Measurements from ENCODE around the gene PPARG. TPM values are rescaled to one million over a fixed set of nuclear protein-coding genes. Genes with fewer than 3 reads are reported as not detected.
"Not testable (repeated sequence)": the region's sequence is repeated elsewhere in the genome, so short reads cannot be mapped to it uniquely, and the experiment has no call there.

Gene PPARG
- polyA plus RNA-seq, 1 donor (not counting 4 experiments of a cell fraction or from before 2014, with no cell fraction given) = 3.1 TPM

GRCh38 chr3:12477256-12477655, 188.4 kb downstream of the PPARG start:
- no peaks in the 10 kb centered on the region for H3K9me3 ChIP-seq (ENCODE audit: control insufficient read depth, low read depth, low read length)
- H3K9me1 ChIP-seq (ENCODE audit: control insufficient read depth, extremely low read depth, insufficient read depth, low read length) = no peaks in the 10 kb centered on the region
- H4K20me1 ChIP-seq (ENCODE audit: control insufficient read depth, extremely low read depth, insufficient read depth, low read length) = no peaks in the 10 kb centered on the region
- dilution Hi-C loops (cut with MboI; ENCODE audit: extremely low pct_ligation_motif_present, low sequenced_read_pairs) = no loop called here
- H3K9ac ChIP-seq (ENCODE audit: control insufficient read depth, extremely low read depth, insufficient read depth, low read length) = no peak overlapping the region
- H3K27me3 ChIP-seq (ENCODE audit: control insufficient read depth, extremely low read depth, insufficient read depth, low read length) = no peaks in the 10 kb centered on the region
- H3K27ac ChIP-seq (ENCODE audit: control insufficient read depth, insufficient read depth, low read length) = no peak overlapping the region
- H3K79me2 ChIP-seq (ENCODE audit: control insufficient read depth, insufficient read depth, low read length) = no peaks in the 10 kb centered on the region
- DNase-seq (ENCODE audit: low read depth, low spot score) = no peak
- no peak overlapping the region for H3K4me3 ChIP-seq (ENCODE audit: control insufficient read depth in 2 of 3, extremely low read depth in 1 of 3, insufficient read depth in 2 of 3, low read depth in 1 of 3, low read length in 3 of 3)
- no peak overlapping the region for H3K4me2 ChIP-seq (ENCODE audit: control insufficient read depth, extremely low read depth, insufficient read depth, low read depth, low read length)
- no peak for TF ChIP-seq EZH2 (IDR thresholded peaks at IDR 0.05; ENCODE audit: low read length)
- no peak for TF ChIP-seq CTCF (optimal IDR thresholded peaks at IDR 0.05 in 1 of 3, IDR thresholded peaks at IDR 0.05 in 1 of 3, conservative IDR thresholded peaks at IDR 0.05 in 1 of 3; ENCODE audit: extremely low read depth in 1 of 3, insufficient read depth in 2 of 3, low read length in 3 of 3)
- no peak for FAIRE-seq
- H3K4me1 ChIP-seq (ENCODE audit: control insufficient read depth, extremely low read depth, insufficient read depth, low read length) = no peaks in the 10 kb centered on the region
- no peak overlapping the region for H2AFZ ChIP-seq (ENCODE audit: control insufficient read depth, low read length)
- no peaks in the 10 kb centered on the region for H3K36me3 ChIP-seq (ENCODE audit: control insufficient read depth in 2 of 2, extremely low read depth in 1 of 2, insufficient read depth in 2 of 2, low read length in 2 of 2)

GRCh38 chr3:12478326-12478725, 189.5 kb downstream of the PPARG start:
- no peak overlapping the region for H3K4me2 ChIP-seq (ENCODE audit: control insufficient read depth, extremely low read depth, insufficient read depth, low read depth, low read length)
- no peak overlapping the region for H3K27ac ChIP-seq (ENCODE audit: control insufficient read depth, insufficient read depth, low read length)
- DNase-seq (ENCODE audit: low read depth, low spot score) (no peak), FAIRE-seq (no peak)
- H3K9me3 ChIP-seq (ENCODE audit: control insufficient read depth, low read depth, low read length) = no peaks in the 10 kb centered on the region
- no peaks in the 10 kb centered on the region for H3K9me1 ChIP-seq (ENCODE audit: control insufficient read depth, extremely low read depth, insufficient read depth, low read length)
- dilution Hi-C loops (cut with MboI; ENCODE audit: extremely low pct_ligation_motif_present, low sequenced_read_pairs) = no loop called here
- peaks cover 1% of the 10 kb centered on the region for H3K4me1 ChIP-seq (ENCODE audit: control insufficient read depth, extremely low read depth, insufficient read depth, low read length)
- no peak overlapping the region for H2AFZ ChIP-seq (ENCODE audit: control insufficient read depth, low read length)
- TF ChIP-seq EZH2 (IDR thresholded peaks at IDR 0.05; ENCODE audit: low read length) (no peak), CTCF (optimal IDR thresholded peaks at IDR 0.05 in 1 of 3, IDR thresholded peaks at IDR 0.05 in 1 of 3, conservative IDR thresholded peaks at IDR 0.05 in 1 of 3; ENCODE audit: extremely low read depth in 1 of 3, insufficient read depth in 2 of 3, low read length in 3 of 3) (no peak)
- no peaks in the 10 kb centered on the region for H3K36me3 ChIP-seq (ENCODE audit: control insufficient read depth in 2 of 2, extremely low read depth in 1 of 2, insufficient read depth in 2 of 2, low read length in 2 of 2)
- no peak overlapping the region for H3K4me3 ChIP-seq (ENCODE audit: control insufficient read depth in 2 of 3, extremely low read depth in 1 of 3, insufficient read depth in 2 of 3, low read depth in 1 of 3, low read length in 3 of 3)
- H3K79me2 ChIP-seq (ENCODE audit: control insufficient read depth, insufficient read depth, low read length) = no peaks in the 10 kb centered on the region
- no peak overlapping the region for H3K9ac ChIP-seq (ENCODE audit: control insufficient read depth, extremely low read depth, insufficient read depth, low read length)
- no peaks in the 10 kb centered on the region for H4K20me1 ChIP-seq (ENCODE audit: control insufficient read depth, extremely low read depth, insufficient read depth, low read length)
- no peaks in the 10 kb centered on the region for H3K27me3 ChIP-seq (ENCODE audit: control insufficient read depth, extremely low read depth, insufficient read depth, low read length)

- H3K9ac ChIP-seq (ENCODE audit: control insufficient read depth, extremely low read depth, insufficient read depth, low read length); H3K9me3 ChIP-seq (ENCODE audit: control insufficient read depth, low read depth, low read length); H3K4me1 ChIP-seq (ENCODE audit: control insufficient read depth, extremely low read depth, insufficient read depth, low read length); H3K4me2 ChIP-seq (ENCODE audit: control insufficient read depth, extremely low read depth, insufficient read depth, low read depth, low read length); FAIRE-seq; DNase-seq (ENCODE audit: low read depth, low spot score); H3K9me1 ChIP-seq (ENCODE audit: control insufficient read depth, extremely low read depth, insufficient read depth, low read length); H3K79me2 ChIP-seq (ENCODE audit: control insufficient read depth, insufficient read depth, low read length); H4K20me1 ChIP-seq (ENCODE audit: control insufficient read depth, extremely low read depth, insufficient read depth, low read length); H2AFZ ChIP-seq (ENCODE audit: control insufficient read depth, low read length); H3K4me3 ChIP-seq (ENCODE audit: control insufficient read depth in 2 of 3, extremely low read depth in 1 of 3, insufficient read depth in 2 of 3, low read depth in 1 of 3, low read length in 3 of 3); dilution Hi-C loops (cut with MboI; ENCODE audit: extremely low pct_ligation_motif_present, low sequenced_read_pairs); H3K36me3 ChIP-seq (ENCODE audit: control insufficient read depth in 2 of 2, extremely low read depth in 1 of 2, insufficient read depth in 2 of 2, low read length in 2 of 2); H3K27me3 ChIP-seq (ENCODE audit: control insufficient read depth, extremely low read depth, insufficient read depth, low read length); H3K27ac ChIP-seq (ENCODE audit: control insufficient read depth, insufficient read depth, low read length): not testable (repeated sequence)
Observed at GRCh38 chr3:12479198-12479597, 190.3 kb downstream of the PPARG start.
